ENCODE measurements around the gene SNED1.
"Not testable (repeated sequence)": the region's sequence is repeated elsewhere in the genome, so short reads cannot be mapped to it uniquely, and the experiment has no call there.

The SNED1 gene

GRCh38 chr2:241087420-241088268 is 89.2 kb downstream of the SNED1 start:
- DNase-seq (ENCODE audit: low read depth): no peak

GRCh38 chr2:241088376-241088775 is 90.0 kb downstream of the SNED1 start:
- DNase-seq (ENCODE audit: low read depth): no peak

- DNase-seq (ENCODE audit: low read depth): no peak
Observed at GRCh38 chr2:241088791-241089732, 90.6 kb downstream of the SNED1 start.

- no peak for DNase-seq (ENCODE audit: low read depth)
Observed at GRCh38 chr2:241091201-241091600, 92.8 kb downstream of the SNED1 start.

- no peak for DNase-seq (ENCODE audit: low read depth)
Observed at GRCh38 chr2:241091734-241092445, 93.5 kb downstream of the SNED1 start.

GRCh38 chr2:241092677-241093076 is 94.3 kb downstream of the SNED1 start:
- DNase-seq (ENCODE audit: low read depth): no peak

GRCh38 chr2:241093133-241093781 is 94.8 kb downstream of the SNED1 start:
- not testable (repeated sequence) for DNase-seq (ENCODE audit: low read depth)

GRCh38 chr2:241094172-241094571 is 95.8 kb downstream of the SNED1 start:
- DNase-seq (ENCODE audit: low read depth): no peak

- no peak for DNase-seq (ENCODE audit: low read depth)
Observed at GRCh38 chr2:241094924-241095420, 96.6 kb downstream of the SNED1 start.

- no peak for DNase-seq (ENCODE audit: low read depth)
Observed at GRCh38 chr2:241095594-241096290, 97.3 kb downstream of the SNED1 start.

GRCh38 chr2:241096979-241097378 is 98.6 kb downstream of the SNED1 start:
- no peak for DNase-seq (ENCODE audit: low read depth)

- no peak for DNase-seq (ENCODE audit: low read depth)
Observed at GRCh38 chr2:241099246-241099645, 100.8 kb downstream of the SNED1 start.

GRCh38 chr2:241102239-241102803 is 103.9 kb downstream of the SNED1 start, which contains the start of gene MTERF4:
MTERF4 (minus strand) TSS chr2:241102287; CDS start chr2:241102273, 14 bp downstream.
- peak; percentile 78 for DNase-seq (ENCODE audit: low read depth)

GRCh38 chr2:241103176-241103595 is 104.8 kb downstream of the SNED1 start:
- no peak for DNase-seq (ENCODE audit: low read depth)

GRCh38 chr2:241104611-241105010 is 106.2 kb downstream of the SNED1 start:
- not testable (repeated sequence) for DNase-seq (ENCODE audit: low read depth)

- no peak for DNase-seq (ENCODE audit: low read depth)
Observed at GRCh38 chr2:241105641-241106040, 107.2 kb downstream of the SNED1 start.

GRCh38 chr2:241107031-241107783 is 108.8 kb downstream of the SNED1 start:
- DNase-seq (ENCODE audit: low read depth): no peak

- no peak for DNase-seq (ENCODE audit: low read depth)
Observed at GRCh38 chr2:241108271-241109209, 110.1 kb downstream of the SNED1 start.

All from stimulated activated CD8-positive, alpha-beta memory T cell treated with anti-CD3 and anti-CD28 coated beads, Interleukin-15, amount 100 ng/mL, for 24 hours (primary cell).